ENCODE measurements around the gene RBP3. TPM values are rescaled to one million over a fixed set of nuclear protein-coding genes. Genes with fewer than 3 reads are reported as not detected.

Gene RBP3
- total and polyA plus RNA-seq, 2 donors (not counting 3 experiments of a cell fraction or from before 2014, with no cell fraction given): not detected

DNA sequence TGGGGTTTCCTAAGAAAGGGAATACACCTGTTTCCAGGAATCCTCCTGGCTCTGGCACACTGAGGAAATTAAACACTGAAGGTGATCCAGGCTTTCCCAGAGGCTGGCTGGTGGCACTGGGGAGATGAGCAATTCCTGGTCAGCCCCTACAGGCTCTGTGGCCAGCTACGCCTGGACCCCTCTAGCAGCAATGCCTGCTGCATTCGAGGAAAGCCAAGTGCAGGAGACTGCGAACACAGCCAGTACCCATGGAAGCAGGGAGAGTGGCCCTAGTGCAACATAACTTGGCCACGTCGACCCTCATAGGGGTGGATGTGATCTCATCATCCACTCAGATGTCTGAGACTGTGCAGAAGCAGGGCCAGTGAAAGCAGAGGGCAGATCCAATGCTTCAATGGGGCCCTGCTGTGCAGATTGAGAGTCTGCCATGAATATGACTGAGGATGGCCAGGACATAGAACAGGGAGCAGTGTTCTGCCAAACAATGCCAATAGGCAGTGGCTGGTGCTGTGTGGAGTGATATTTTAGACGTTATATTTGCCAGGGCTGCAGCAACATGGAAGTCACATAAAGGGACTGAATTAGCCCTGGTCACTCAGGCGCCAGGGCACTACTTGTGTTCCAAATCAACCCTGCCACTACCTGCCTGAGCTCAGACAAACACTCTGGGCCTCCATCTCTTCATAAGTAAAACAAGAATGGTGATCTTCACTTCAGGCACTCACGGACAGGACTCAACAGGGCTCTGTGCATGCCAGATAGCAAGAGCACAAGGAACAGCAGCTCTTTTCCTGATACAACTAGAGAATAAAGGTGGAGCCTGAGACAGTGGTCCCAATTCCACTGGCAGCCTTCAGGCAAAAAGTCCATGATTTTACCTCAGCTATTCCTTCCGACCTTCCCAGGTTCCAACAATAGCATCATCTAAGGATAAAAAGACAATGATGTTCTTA, 33.5 kb downstream of the RBP3 start:
- dilution Hi-C loops (cut with MboI; ENCODE audit: extremely low pct_ligation_motif_present, low sequenced_read_pairs): no loop called here
- Histone ChIP-seq H3K79me2 (ENCODE audit: control insufficient read depth, insufficient read depth, low read length) (no peaks in the 10 kb centered on the region), H3K9me1 (replicated peaks; ENCODE audit: control insufficient read depth, extremely low read depth, insufficient read depth, low read length) (no peaks in the 10 kb centered on the region), H3K36me3 (ENCODE audit: control insufficient read depth in 2 of 2, extremely low read depth in 1 of 2, insufficient read depth in 2 of 2, low read length in 2 of 2) (no peaks in the 10 kb centered on the region), H3K27ac (ENCODE audit: insufficient read depth, low read depth, low read length) (no peak overlapping the region), H3K9me3 (replicated peaks; ENCODE audit: control insufficient read depth, insufficient read depth, low read length) (no peaks in the 10 kb centered on the region), H3K4me1 (ENCODE audit: control insufficient read depth, extremely low read depth, insufficient read depth, low read length) (peaks cover 3% of the 10 kb centered on the region), H2AFZ (ENCODE audit: low read depth, low read length) (no peak overlapping the region), H3K4me3 (replicated peaks in 1 of 3; ENCODE audit: insufficient read depth in 1 of 3, low read depth in 1 of 3, low read length in 3 of 3) (no peak overlapping the region), H3K4me2 (ENCODE audit: insufficient read depth, low read length) (no peak overlapping the region), H4K20me1 (replicated peaks; ENCODE audit: control insufficient read depth, extremely low read depth, insufficient read depth, low read length) (no peaks in the 10 kb centered on the region), H3K27me3 (ENCODE audit: control insufficient read depth in 2 of 2, insufficient read depth in 2 of 2, low read length in 2 of 2) (peaks cover 17 to 28% of the 10 kb centered on the region in 2 experiments), H3K9ac (replicated peaks; ENCODE audit: extremely low read depth, insufficient read depth, low read length) (no peak overlapping the region)
- POLR2A ChIA-PET: no interaction called here
- intact Hi-C loops (cut with micrococcal nuclease): no loop called here
- DNase-seq (ENCODE audit: low read depth, low spot score): no peak
- no peak for FAIRE-seq
- CTCF ChIA-PET: interaction anchor here (1.1 to 1.6 kb wide), 3 partner anchors 9 to 1097 kb away, joined by 3 to 6 read pairs (median 4); no protein-coding TSS in a partner anchor
- no peak for TF ChIP-seq JUN (IDR thresholded peaks at IDR 0.05; ENCODE audit: borderline replicate concordance, insufficient read depth, insufficient read length, low read depth)
- TF ChIP-seq MYC (IDR thresholded peaks at IDR 0.05; ENCODE audit: low read depth, low read length): no peak
- TF ChIP-seq EZH2 (IDR thresholded peaks at IDR 0.05; ENCODE audit: borderline replicate concordance, low read depth, low read length, severe bottlenecking): no peak
- no TSS peak for BruUV-seq (replicated peaks)

DNA sequence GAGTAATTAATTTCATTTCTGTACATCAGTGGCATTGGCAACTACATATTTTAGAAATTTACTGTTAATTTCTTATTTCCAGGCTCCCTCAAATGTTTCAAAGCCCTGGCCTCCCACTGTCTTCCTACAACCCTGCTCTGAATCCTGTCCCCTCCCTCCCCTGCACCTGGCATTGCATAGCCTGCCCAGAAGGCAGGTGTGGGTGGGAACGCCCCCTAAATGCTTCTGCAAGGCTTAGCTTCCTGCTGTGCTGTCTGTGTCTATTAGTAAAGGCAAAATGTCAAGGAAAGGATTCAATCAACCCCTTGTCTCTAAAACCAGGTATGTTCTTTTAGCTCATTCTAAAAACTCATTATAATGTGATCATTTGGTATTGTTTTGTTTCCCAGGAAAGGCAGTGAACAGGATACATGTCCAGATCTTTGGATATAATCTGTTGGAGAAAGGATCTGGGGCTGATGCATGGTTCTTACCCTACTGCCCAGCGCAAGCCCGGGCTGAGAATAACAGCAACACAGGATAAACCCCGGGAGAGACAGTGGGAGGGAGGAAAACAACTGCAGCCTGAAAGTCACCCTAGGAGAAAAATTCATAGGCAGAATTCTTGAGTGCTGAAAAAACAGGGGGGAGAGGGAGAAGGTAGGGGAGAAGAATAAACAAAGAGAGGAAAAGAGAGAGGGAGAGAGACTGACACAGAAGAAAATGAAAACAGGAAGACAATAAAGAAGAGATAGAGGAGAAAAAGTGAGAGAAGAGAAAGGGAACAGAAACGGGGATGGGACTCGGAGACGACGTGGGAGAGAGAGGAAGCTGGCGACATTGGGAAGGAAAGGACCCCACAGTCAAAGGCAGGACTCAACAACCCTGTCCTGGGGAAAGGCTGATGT, 35.3 kb downstream of the RBP3 start:
- no peaks in the 10 kb centered on the region for H3K36me3 ChIP-seq (ENCODE audit: control insufficient read depth in 2 of 2, extremely low read depth in 1 of 2, insufficient read depth in 2 of 2, low read length in 2 of 2)
- TF ChIP-seq POLR2A (IDR thresholded peaks at IDR 0.05; ENCODE audit: low read depth, low read length) (no peak), POLR2AphosphoS5 (IDR thresholded peaks at IDR 0.05; ENCODE audit: insufficient read depth, low read depth, low read length) (no peak)
- TF ChIP-seq, protein P1, sequence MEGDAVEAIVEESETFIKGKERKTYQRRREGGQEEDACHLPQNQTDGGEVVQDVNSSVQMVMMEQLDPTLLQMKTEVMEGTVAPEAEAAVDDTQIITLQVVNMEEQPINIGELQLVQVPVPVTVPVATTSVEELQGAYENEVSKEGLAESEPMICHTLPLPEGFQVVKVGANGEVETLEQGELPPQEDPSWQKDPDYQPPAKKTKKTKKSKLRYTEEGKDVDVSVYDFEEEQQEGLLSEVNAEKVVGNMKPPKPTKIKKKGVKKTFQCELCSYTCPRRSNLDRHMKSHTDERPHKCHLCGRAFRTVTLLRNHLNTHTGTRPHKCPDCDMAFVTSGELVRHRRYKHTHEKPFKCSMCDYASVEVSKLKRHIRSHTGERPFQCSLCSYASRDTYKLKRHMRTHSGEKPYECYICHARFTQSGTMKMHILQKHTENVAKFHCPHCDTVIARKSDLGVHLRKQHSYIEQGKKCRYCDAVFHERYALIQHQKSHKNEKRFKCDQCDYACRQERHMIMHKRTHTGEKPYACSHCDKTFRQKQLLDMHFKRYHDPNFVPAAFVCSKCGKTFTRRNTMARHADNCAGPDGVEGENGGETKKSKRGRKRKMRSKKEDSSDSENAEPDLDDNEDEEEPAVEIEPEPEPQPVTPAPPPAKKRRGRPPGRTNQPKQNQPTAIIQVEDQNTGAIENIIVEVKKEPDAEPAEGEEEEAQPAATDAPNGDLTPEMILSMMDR (IDR thresholded peaks at IDR 0.05; ENCODE audit: extremely low read depth in 1 of 2, insufficient read depth in 1 of 2, low read depth in 1 of 2, low read length in 2 of 2): no peak
- peak overlapping the region; percentile 6 for H3K4me2 ChIP-seq (ENCODE audit: insufficient read depth, low read length)
- FAIRE-seq: no peak
- peaks cover 13 to 26% of the 10 kb centered on the region in 2 experiments for H3K27me3 ChIP-seq (ENCODE audit: control insufficient read depth in 2 of 2, insufficient read depth in 2 of 2, low read length in 2 of 2)
- no peak for DNase-seq (ENCODE audit: low read depth, low spot score)
- H3K9me3 ChIP-seq (replicated peaks; ENCODE audit: control insufficient read depth, insufficient read depth, low read length): no peaks in the 10 kb centered on the region
- ChIA-PET POLR2A (no interaction called here), CTCF (interaction anchor here (1.0 to 1.6 kb wide), 6 partner anchors 11 to 56 kb away, joined by 3 to 13 read pairs (median 4); no protein-coding TSS in a partner anchor)
- H3K27ac ChIP-seq (ENCODE audit: insufficient read depth, low read depth, low read length): no peak overlapping the region
- intact Hi-C loops (cut with micrococcal nuclease): loop anchor here (1.0 kb wide), 2 partner anchors 20 to 30 kb away; no protein-coding TSS in a partner anchor
- dilution Hi-C loops (cut with MboI; ENCODE audit: extremely low pct_ligation_motif_present, low sequenced_read_pairs): no loop called here
- H3K4me1 ChIP-seq (ENCODE audit: control insufficient read depth, extremely low read depth, insufficient read depth, low read length): peaks cover 3% of the 10 kb centered on the region
- H3K4me3 ChIP-seq (replicated peaks in 1 of 3; ENCODE audit: insufficient read depth in 1 of 3, low read depth in 1 of 3, low read length in 3 of 3): peak overlapping the region in 2 of 3 experiments; percentile 54 to 58
- BruUV-seq (replicated peaks): no TSS peak
- H3K79me2 ChIP-seq (ENCODE audit: control insufficient read depth, insufficient read depth, low read length): no peaks in the 10 kb centered on the region
- no peaks in the 10 kb centered on the region for H4K20me1 ChIP-seq (replicated peaks; ENCODE audit: control insufficient read depth, extremely low read depth, insufficient read depth, low read length)
- H2AFZ ChIP-seq (ENCODE audit: low read depth, low read length): peak overlapping the region; percentile 30
- H3K9ac ChIP-seq (replicated peaks; ENCODE audit: extremely low read depth, insufficient read depth, low read length): no peak overlapping the region
- H3K9me1 ChIP-seq (replicated peaks; ENCODE audit: control insufficient read depth, extremely low read depth, insufficient read depth, low read length): no peaks in the 10 kb centered on the region

Measured in endothelial cell of umbilical vein (primary cell).